Esophagus squamous epithelium (tissue), 4 donors: ENCODE data around the gene COMMD10.

Experiments used
- POLR2A ChIP-seq, 4 donors: fragments of 450-650 bp; IDR thresholded peaks; one replicate each; pipeline ENCODE4 v1.6.1; 2017; ENCODE audit warnings: antibody characterized with exemption in 4 of 4, mild to moderate bottlenecking in 4 of 4, moderate library complexity in 3 of 4
- TF ChIP-seq, protein P1 (sequence below), 6 experiments: fragments of 450-650 bp in 4 of 6; fragments of 200-600 bp in 2 of 6; sonication (generic) in 2 of 6; IDR thresholded peaks; one replicate each; pipeline ENCODE4 v1.5.1; 2016 to 2019; ENCODE audit warnings: antibody characterized with exemption in 6 of 6, mild to moderate bottlenecking in 4 of 6, moderate library complexity in 4 of 6

DNA sequence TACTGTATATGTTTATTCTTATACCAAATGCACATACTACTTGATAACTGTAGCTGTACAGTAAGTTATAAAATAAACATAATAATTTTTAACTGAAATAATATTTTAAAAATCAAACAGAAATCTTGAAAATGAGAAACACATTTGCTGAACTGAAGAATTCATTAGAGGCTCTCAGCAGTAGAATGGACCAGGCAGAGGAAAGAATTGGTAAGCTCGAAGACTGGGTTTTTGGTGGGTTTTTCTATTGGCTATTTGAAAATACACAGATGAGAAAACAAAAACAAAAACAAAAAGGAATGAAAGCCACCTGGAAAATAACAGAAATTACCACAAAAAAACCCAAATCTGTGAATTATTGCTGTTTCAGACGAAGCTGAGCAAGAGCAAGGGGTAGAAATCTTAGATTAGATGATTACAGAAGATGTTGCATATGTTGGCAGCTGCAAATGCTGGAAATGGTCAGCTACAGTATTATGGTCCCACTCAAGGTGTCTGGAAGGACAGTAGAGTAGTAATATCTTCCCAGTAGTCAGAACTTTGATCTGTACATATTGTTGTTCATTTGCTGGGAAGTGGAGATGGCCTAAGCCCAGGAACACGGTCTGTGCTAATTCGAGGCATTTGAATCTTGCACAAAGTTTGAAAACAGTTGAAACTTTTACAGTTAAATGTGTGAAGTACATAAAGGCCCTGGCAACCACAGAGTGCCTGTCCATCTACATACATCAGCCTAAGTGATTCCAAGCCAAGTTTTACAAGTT is 233.4 kb downstream of the COMMD10 start:
- TF ChIP-seq POLR2A (IDR thresholded peaks at IDR 0.05): no peak
- TF ChIP-seq, protein P1, sequence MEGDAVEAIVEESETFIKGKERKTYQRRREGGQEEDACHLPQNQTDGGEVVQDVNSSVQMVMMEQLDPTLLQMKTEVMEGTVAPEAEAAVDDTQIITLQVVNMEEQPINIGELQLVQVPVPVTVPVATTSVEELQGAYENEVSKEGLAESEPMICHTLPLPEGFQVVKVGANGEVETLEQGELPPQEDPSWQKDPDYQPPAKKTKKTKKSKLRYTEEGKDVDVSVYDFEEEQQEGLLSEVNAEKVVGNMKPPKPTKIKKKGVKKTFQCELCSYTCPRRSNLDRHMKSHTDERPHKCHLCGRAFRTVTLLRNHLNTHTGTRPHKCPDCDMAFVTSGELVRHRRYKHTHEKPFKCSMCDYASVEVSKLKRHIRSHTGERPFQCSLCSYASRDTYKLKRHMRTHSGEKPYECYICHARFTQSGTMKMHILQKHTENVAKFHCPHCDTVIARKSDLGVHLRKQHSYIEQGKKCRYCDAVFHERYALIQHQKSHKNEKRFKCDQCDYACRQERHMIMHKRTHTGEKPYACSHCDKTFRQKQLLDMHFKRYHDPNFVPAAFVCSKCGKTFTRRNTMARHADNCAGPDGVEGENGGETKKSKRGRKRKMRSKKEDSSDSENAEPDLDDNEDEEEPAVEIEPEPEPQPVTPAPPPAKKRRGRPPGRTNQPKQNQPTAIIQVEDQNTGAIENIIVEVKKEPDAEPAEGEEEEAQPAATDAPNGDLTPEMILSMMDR (IDR thresholded peaks at IDR 0.05): no peak
